Activated CD8-positive, alpha-beta T cell treated with anti-CD3 and anti-CD28 coated beads, Interleukin-2, amount 10 ng/mL, durations not matched to agents 7 days and 5 days (primary cell): ENCODE data around the gene KCNF1. TPM values are rescaled to one million over a fixed set of nuclear protein-coding genes. Genes with fewer than 3 reads are reported as not detected.

Experiments
- ATAC-seq: fragments of 150-1000 bp; cut with Tn5 transposase; one replicate; pipeline ENCODE4 v1.10.0; 2021; ENCODE audit warnings: moderate library complexity
- CTCF ChIA-PET: fragments of 350-600 bp; sonication (Branson Sonifier 250); formaldehyde crosslinking; loops from one replicate; lab custom pipeline; 2021; ENCODE audit warnings: antibody characterized with exemption; lab: Charles Lee
- POLR2A ChIA-PET: fragments of 350-600 bp; sonication (Branson Sonifier 250); formaldehyde crosslinking; loops from one replicate; lab custom pipeline; 2021; ENCODE audit warnings: antibody characterized with exemption; lab: Charles Lee
- DNase-seq: peaks from one replicate; pipeline ENCODE4 v3.0.0-alpha.2; 2020
- H3K27ac Mint-ChIP-seq: one replicate; pipeline ENCODE4 v1.8.0; 2021; ENCODE audit warnings: mild to moderate bottlenecking, mixed read lengths
- H3K27me3 Mint-ChIP-seq: one replicate; pipeline ENCODE4 v1.8.0; 2021; ENCODE audit warnings: low read depth, mixed read lengths
- H3K36me3 Mint-ChIP-seq: one replicate; pipeline ENCODE4 v1.8.0; 2021; ENCODE audit warnings: low read depth, mixed read lengths
- H3K4me1 Mint-ChIP-seq: one replicate; pipeline ENCODE4 v1.8.0; 2021; ENCODE audit warnings: low read depth, mixed read lengths
- H3K4me3 Mint-ChIP-seq: one replicate; pipeline ENCODE4 v1.8.0; 2021; ENCODE audit warnings: mild to moderate bottlenecking, mixed read lengths
- H3K9me3 Mint-ChIP-seq: one replicate; pipeline ENCODE4 v1.8.0; 2022; ENCODE audit warnings: mixed read lengths; ENCODE audit not compliant: insufficient read depth
- total RNA-seq, 2 experiments: library from RNA; stranded (reverse); gene quantifications; one replicate each; pipeline ENCODE4 v1.2.3, GENCODE V29; 2021

Gene KCNF1
- total RNA-seq, 2 experiments from 2014 or later = not detected

- no peak for ATAC-seq
- ChIA-PET CTCF (no interaction called here), POLR2A (no interaction called here)
- Mint-ChIP-seq H3K27ac (no peak overlapping the region), H3K36me3 (no peaks in the 10 kb centered on the region), H3K9me3 (peaks cover 9% of the 10 kb centered on the region), H3K4me1 (no peaks in the 10 kb centered on the region), H3K4me3 (no peak overlapping the region), H3K27me3 (peaks cover 4% of the 10 kb centered on the region)
- no peak for DNase-seq
Observed at GRCh38 chr2:10941383-10941782, 29.6 kb downstream of the KCNF1 start.

- Mint-ChIP-seq H3K36me3 (no peaks in the 10 kb centered on the region), H3K9me3 (no peaks in the 10 kb centered on the region), H3K27ac (no peak overlapping the region), H3K4me3 (no peak overlapping the region), H3K4me1 (no peaks in the 10 kb centered on the region), H3K27me3 (peaks cover 11% of the 10 kb centered on the region)
- CTCF ChIA-PET = no interaction called here
- DNase-seq (no peak), ATAC-seq (no peak)
- POLR2A ChIA-PET = no interaction called here
Observed at GRCh38 chr2:10944799-10945198, 33.1 kb downstream of the KCNF1 start.

GRCh38 chr2:10946394-10946793 lies 34.7 kb downstream of the KCNF1 start:
- H3K4me3 Mint-ChIP-seq = no peak overlapping the region
- DNase-seq (no peak), ATAC-seq (no peak)
- POLR2A ChIA-PET = no interaction called here
- H3K27me3 Mint-ChIP-seq = peaks cover 21% of the 10 kb centered on the region
- no peaks in the 10 kb centered on the region for H3K9me3 Mint-ChIP-seq
- no peaks in the 10 kb centered on the region for H3K4me1 Mint-ChIP-seq
- H3K36me3 Mint-ChIP-seq = no peaks in the 10 kb centered on the region
- no peak overlapping the region for H3K27ac Mint-ChIP-seq
- CTCF ChIA-PET = no interaction called here

- Mint-ChIP-seq H3K4me3 (no peak overlapping the region), H3K36me3 (no peaks in the 10 kb centered on the region), H3K27me3 (peaks cover 21% of the 10 kb centered on the region), H3K27ac (no peak overlapping the region), H3K4me1 (no peaks in the 10 kb centered on the region), H3K9me3 (no peaks in the 10 kb centered on the region)
- DNase-seq (no peak), ATAC-seq (no peak)
- ChIA-PET CTCF (no interaction called here), POLR2A (no interaction called here)
Observed at GRCh38 chr2:10947005-10947440, 35.3 kb downstream of the KCNF1 start.

GRCh38 chr2:10947446-10948187 lies 35.9 kb downstream of the KCNF1 start:
- H3K27me3 Mint-ChIP-seq = peaks cover 21% of the 10 kb centered on the region
- H3K36me3 Mint-ChIP-seq = no peaks in the 10 kb centered on the region
- DNase-seq (no peak), ATAC-seq (no peak)
- no peaks in the 10 kb centered on the region for H3K9me3 Mint-ChIP-seq
- CTCF ChIA-PET = no interaction called here
- POLR2A ChIA-PET = no interaction called here
- H3K4me1 Mint-ChIP-seq = no peaks in the 10 kb centered on the region
- no peak overlapping the region for H3K4me3 Mint-ChIP-seq
- H3K27ac Mint-ChIP-seq = no peak overlapping the region

GRCh38 chr2:10948188-10948564 lies 36.4 kb downstream of the KCNF1 start:
- DNase-seq (no peak), ATAC-seq (no peak)
- H3K27ac Mint-ChIP-seq = no peak overlapping the region
- ChIA-PET CTCF (no interaction called here), POLR2A (no interaction called here)
- peaks cover 21% of the 10 kb centered on the region for H3K27me3 Mint-ChIP-seq
- H3K4me1 Mint-ChIP-seq = no peaks in the 10 kb centered on the region
- no peak overlapping the region for H3K4me3 Mint-ChIP-seq
- H3K36me3 Mint-ChIP-seq = peaks cover 3% of the 10 kb centered on the region
- H3K9me3 Mint-ChIP-seq = peaks cover 2% of the 10 kb centered on the region

GRCh38 chr2:10948606-10949230 lies 37.0 kb downstream of the KCNF1 start:
- ATAC-seq = no peak
- Mint-ChIP-seq H3K36me3 (peaks cover 7% of the 10 kb centered on the region), H3K4me3 (no peak overlapping the region), H3K4me1 (no peaks in the 10 kb centered on the region), H3K9me3 (peaks cover 4% of the 10 kb centered on the region), H3K27me3 (peaks cover 25% of the 10 kb centered on the region), H3K27ac (no peak overlapping the region)
- ChIA-PET POLR2A (no interaction called here), CTCF (no interaction called here)
- no peak for DNase-seq

GRCh38 chr2:10949835-10950234 lies 38.1 kb downstream of the KCNF1 start:
- ATAC-seq = no peak
- H3K27me3 Mint-ChIP-seq = peaks cover 25% of the 10 kb centered on the region
- peaks cover 7% of the 10 kb centered on the region for H3K36me3 Mint-ChIP-seq
- ChIA-PET POLR2A (no interaction called here), CTCF (no interaction called here)
- H3K4me1 Mint-ChIP-seq = no peaks in the 10 kb centered on the region
- DNase-seq = no peak
- H3K4me3 Mint-ChIP-seq = no peak overlapping the region
- H3K27ac Mint-ChIP-seq = no peak overlapping the region
- H3K9me3 Mint-ChIP-seq = peaks cover 4% of the 10 kb centered on the region

GRCh38 chr2:10951558-10952414 lies 40.1 kb downstream of the KCNF1 start:
- POLR2A ChIA-PET = no interaction called here
- Mint-ChIP-seq H3K9me3 (peaks cover 4% of the 10 kb centered on the region), H3K4me3 (no peak overlapping the region), H3K27me3 (peaks cover 28% of the 10 kb centered on the region), H3K4me1 (no peaks in the 10 kb centered on the region), H3K27ac (no peak overlapping the region), H3K36me3 (peaks cover 7% of the 10 kb centered on the region)
- ATAC-seq (no peak), DNase-seq (no peak)
- CTCF ChIA-PET = no interaction called here

GRCh38 chr2:10954416-10954815 lies 42.7 kb downstream of the KCNF1 start:
- peak overlapping the region; percentile 20 for H3K27ac Mint-ChIP-seq
- peaks cover 30% of the 10 kb centered on the region for H3K27me3 Mint-ChIP-seq
- H3K4me1 Mint-ChIP-seq = no peaks in the 10 kb centered on the region
- DNase-seq (no peak), ATAC-seq (no peak)
- ChIA-PET POLR2A (no interaction called here), CTCF (no interaction called here)
- no peak overlapping the region for H3K4me3 Mint-ChIP-seq
- peaks cover 7% of the 10 kb centered on the region for H3K36me3 Mint-ChIP-seq
- H3K9me3 Mint-ChIP-seq = peaks cover 4% of the 10 kb centered on the region

- Mint-ChIP-seq H3K27ac (no peak overlapping the region), H3K36me3 (peaks cover 7% of the 10 kb centered on the region), H3K4me3 (no peak overlapping the region), H3K27me3 (peaks cover 24% of the 10 kb centered on the region), H3K9me3 (peaks cover 4% of the 10 kb centered on the region), H3K4me1 (no peaks in the 10 kb centered on the region)
- POLR2A ChIA-PET = no interaction called here
- ATAC-seq (no peak), DNase-seq (no peak)
- CTCF ChIA-PET = no interaction called here
Observed at GRCh38 chr2:10954856-10955818, 43.4 kb downstream of the KCNF1 start.
